HepG2 (cell line): ENCODE results near the gene TMEM81. TPM values are rescaled to one million over a fixed set of nuclear protein-coding genes. Genes with fewer than 3 reads are reported as not detected.

Experiments used
- ATAC-seq: fragments of 200-7000 bp; cut with Tn5 transposase; 3 replicates; pipeline ENCODE4 v1.9.1; 2020; ENCODE audit warnings: mild to moderate bottlenecking, moderate library complexity
- BruUV-seq: library from RNA; stranded (reverse); fragments of 400-500 nt; replicated peaks from 2 replicates; lab custom pipeline; 2021; lab: Mats Ljungman, UMichigan
- CTCF ChIA-PET: fragments of 300-600 bp; formaldehyde crosslinking; extraction: SDS; loops from one replicate; lab custom pipeline; 2021; ENCODE audit warnings: low total read pairs, inconsistent platforms, low intra/inter-chr PET ratio; lab: Yijun Ruan, JAX
- POLR2A ChIA-PET: fragments of 350-600 bp; sonication (Branson Sonifier 250); formaldehyde crosslinking; loops from one replicate; lab custom pipeline; 2020; ENCODE audit warnings: antibody characterized with exemption, inconsistent platforms; lab: Yijun Ruan, JAX
- DNase-seq: peaks from one replicate; pipeline ENCODE4 v3.0.0-alpha.2; 2015; ENCODE audit warnings: low spot score
- FAIRE-seq: peaks from 3 replicates; lab custom pipeline; 2011; peaks lifted over from hg19 to GRCh38; lab: Jason Lieb, UNC
- H2AFZ ChIP-seq: one replicate; pipeline ENCODE4 v1.6.1; 2011; ENCODE audit warnings: low read length, inconsistent platforms
- H3K27ac ChIP-seq: fragments of 300-600 bp; 3 replicates; pipeline ENCODE4 v1.8.0; 2011; ENCODE audit warnings: mixed run types, mild to moderate bottlenecking, mixed read lengths, low read length, inconsistent platforms; ENCODE audit not compliant: insufficient read depth; ENCODE audit errors: extremely low read length
- H3K27me3 ChIP-seq, 2 experiments: fragments of 200-600 bp in 1 of 2; 2 replicates in 1 of 2; 3 replicates in 1 of 2; pipeline versions ENCODE4 v1.6.0 to v1.8.0; 2011; ENCODE audit warnings: low read length in 2 of 2, mild to moderate bottlenecking in 2 of 2, moderate library complexity in 2 of 2, inconsistent platforms in 1 of 2; ENCODE audit not compliant: insufficient read depth in 2 of 2, control insufficient read depth in 1 of 2
- H3K36me3 ChIP-seq, 2 experiments: fragments of 200-600 bp in 1 of 2; replicated peaks in 1 of 2; 2 replicates in 1 of 2; 3 replicates in 1 of 2; pipeline versions ENCODE4 v1.5.1 to v1.8.0; 2011; ENCODE audit warnings: low read length in 2 of 2, inconsistent platforms in 1 of 2; ENCODE audit not compliant: insufficient read depth in 2 of 2, control insufficient read depth in 1 of 2
- H3K4me1 ChIP-seq: 2 replicates; pipeline ENCODE4 v1.5.1; 2012; ENCODE audit warnings: low read length, inconsistent platforms; ENCODE audit not compliant: insufficient read depth
- H3K4me2 ChIP-seq: 2 replicates; pipeline ENCODE4 v1.6.0; 2011; ENCODE audit warnings: low read depth, low read length, inconsistent platforms
- H3K4me3 ChIP-seq, 3 experiments: fragments of 200-600 bp in 1 of 3; sonication (generic), shearing (Covaris generic) in 1 of 3; replicated peaks in 1 of 3; 2 replicates each; pipeline ENCODE4 v1.5.1; 2011 to 2016; ENCODE audit warnings: low read length in 3 of 3, inconsistent platforms in 2 of 3, low read depth in 2 of 3, mild to moderate bottlenecking in 2 of 3, control low read depth in 1 of 3, mixed read lengths in 1 of 3; ENCODE audit not compliant: insufficient read depth in 1 of 3
- H3K79me2 ChIP-seq: one replicate; pipeline ENCODE4 v1.6.1; 2011; ENCODE audit warnings: low read length, inconsistent platforms; ENCODE audit not compliant: insufficient read depth
- H3K9ac ChIP-seq: 2 replicates; pipeline ENCODE4 v1.6.0; 2011; ENCODE audit warnings: mild to moderate bottlenecking, low read depth, low read length, inconsistent platforms; ENCODE audit not compliant: insufficient read depth
- H3K9me3 ChIP-seq: 2 replicates; pipeline ENCODE4 v1.5.1; 2012; ENCODE audit warnings: mild to moderate bottlenecking, low read length
- H4K20me1 ChIP-seq: 2 replicates; pipeline ENCODE4 v1.6.0; 2011; ENCODE audit warnings: inconsistent platforms, mild to moderate bottlenecking, low read length, moderate library complexity; ENCODE audit not compliant: insufficient read depth
- FOXO1 ChIP-seq: sonication (generic); formaldehyde crosslinking; IDR thresholded peaks from 2 replicates; pipeline ENCODE4 v1.4.0; 2020; ENCODE audit warnings: missing genetic modification reagents
- IRF1 ChIP-seq: sonication (generic); formaldehyde crosslinking; IDR thresholded peaks from 2 replicates; pipeline ENCODE4 v1.4.0; 2020; ENCODE audit warnings: low read depth, mild to moderate bottlenecking, missing genetic modification reagents
- PCBP1 ChIP-seq: fragments of 200-400 bp; formaldehyde crosslinking; IDR thresholded peaks from 2 replicates; pipeline ENCODE4 v1.6.1; 2017; ENCODE audit warnings: mild to moderate bottlenecking, low read depth, low read length, borderline replicate concordance
- RBAK ChIP-seq: sonication (generic); formaldehyde crosslinking; IDR thresholded peaks from 2 replicates; pipeline ENCODE4 v1.5.1; 2020; ENCODE audit warnings: mild to moderate bottlenecking, missing genetic modification reagents
- RFX1 ChIP-seq: fragments of 450-650 bp; IDR thresholded peaks from 2 replicates; pipeline ENCODE4 v1.6.1; 2017
- SIX4 ChIP-seq: sonication (generic); formaldehyde crosslinking; IDR thresholded peaks from 2 replicates; pipeline ENCODE4 v1.4.0; 2020; ENCODE audit warnings: missing genetic modification reagents
- SKI ChIP-seq: fragments of 450-650 bp; IDR thresholded peaks from one replicate; pipeline ENCODE4 v1.6.1; 2018; ENCODE audit warnings: mild to moderate bottlenecking; ENCODE audit not compliant: partially characterized antibody
- SMAD9 ChIP-seq: sonication (generic); formaldehyde crosslinking; IDR thresholded peaks from 2 replicates; pipeline ENCODE4 v1.5.1; 2020; ENCODE audit warnings: mild to moderate bottlenecking, missing genetic modification reagents
- ZNF234 ChIP-seq: sonication (generic); formaldehyde crosslinking; conservative IDR thresholded peaks from 2 replicates; pipeline ENCODE4 v1.5.1; 2020; ENCODE audit warnings: mild to moderate bottlenecking, missing genetic modification reagents
- ZNF251 ChIP-seq: sonication (generic); formaldehyde crosslinking; IDR thresholded peaks from 2 replicates; pipeline ENCODE4 v1.9.0; 2021; ENCODE audit warnings: mild to moderate bottlenecking, missing genetic modification reagents
- ZNF619 ChIP-seq: sonication (generic); formaldehyde crosslinking; IDR thresholded peaks from 2 replicates; pipeline ENCODE4 v1.4.0; 2020; ENCODE audit warnings: mild to moderate bottlenecking, missing genetic modification reagents
- ZSCAN30 ChIP-seq: sonication (generic); formaldehyde crosslinking; IDR thresholded peaks from 2 replicates; pipeline ENCODE4 v1.5.0; 2020; ENCODE audit warnings: mild to moderate bottlenecking, missing genetic modification reagents
- WGBS: methylation state at CpG from one replicate; pipeline ENCODE4 v1.1.6; 2017; ENCODE audit warnings: low lambda C conversion rate; 5-methylcytosine and 5-hydroxymethylcytosine counted together
- in situ Hi-C: cut with HindIII; loops from 2 replicates; pipeline ENCODE4 v1.10.0; 2017; ENCODE audit warnings: low pct_unique_long_range_greater_than_20kb; ENCODE audit not compliant: extremely low pct_ligation_motif_present
- intact Hi-C: fragments of 100-400 bp; cut with micrococcal nuclease; formaldehyde crosslinking; loops from one replicate; pipeline ENCODE4 v1.10.0; 2022; ENCODE audit not compliant: unreplicated experiment
- polyA plus RNA-seq, 8 experiments: library from polyadenylated mRNA; depleted of rRNA in 3 of 8; stranded (reverse) in 7 of 8; unstranded in 1 of 8; fragments of >200 nt; fragmentation: Illumina TruSeq in 4 of 8; extraction: Trizol in 4 of 8; gene quantifications; 2 replicates each; pipeline versions ENCODE4 v1.2.1 to v1.2.3, GENCODE V29; 2011 to 2016; ENCODE audit warnings: low read depth in 4 of 8, missing spikeins in 1 of 8, mixed read lengths in 1 of 8; ENCODE audit not compliant: insufficient read depth in 1 of 8
- total RNA-seq, 5 experiments: library from RNA; depleted of rRNA; stranded (reverse); fragments of >200 nt; fragmentation: Illumina TruSeq; extraction: Trizol; gene quantifications; 2 replicates each; pipeline ENCODE4 v1.2.3, GENCODE V29; 2016; ENCODE audit warnings: low read depth in 1 of 5

TMEM81 gene
- total and polyA plus RNA-seq, 2 of the 13 experiments (the other 11 are each of a cell fraction or from before 2014, with no cell fraction given): 1.1 TPM

- 0% methylated on average over 1 of the region's 9 CpGs for WGBS
- Histone ChIP-seq H3K36me3 (no peaks in the 10 kb centered on the region), H3K9ac (no peak overlapping the region), H3K79me2 (no peaks in the 10 kb centered on the region), H3K4me1 (no peaks in the 10 kb centered on the region), H3K4me3 (no peak overlapping the region), H3K4me2 (no peak overlapping the region), H3K27ac (no peak overlapping the region), H3K9me3 (no peaks in the 10 kb centered on the region), H2AFZ (no peak overlapping the region), H3K27me3 (peaks cover 3 to 32% of the 10 kb centered on the region in 2 experiments; a peak in 4 of 5 replicates), H4K20me1 (no peaks in the 10 kb centered on the region)
- BruUV-seq: no TSS peak
- no peak for FAIRE-seq
- DNase-seq: no peak
- TF ChIP-seq SIX4 (CRISPR knock-in tag) (no peak), ZSCAN30 (CRISPR knock-in tag) (no peak), ZNF234 (CRISPR knock-in tag) (no peak), ZNF251 (CRISPR knock-in tag) (no peak), RBAK (no peak), SMAD9 (CRISPR knock-in tag) (no peak), ZNF619 (CRISPR knock-in tag) (no peak)
- intact Hi-C loops: no loop called here
- ATAC-seq: no peak
- POLR2A ChIA-PET: no interaction called here
- CTCF ChIA-PET: no interaction called here
- in situ Hi-C loops: no loop called here
These were observed 35.9 kb downstream of the TMEM81 start for GRCh38 chr1:205048382-205048781.

GRCh38 chr1:205047764-205048231 is 36.5 kb downstream of the TMEM81 start:
- H3K79me2 ChIP-seq: no peaks in the 10 kb centered on the region
- peaks cover 3 to 28% of the 10 kb centered on the region in 2 experiments; a peak in 4 of 5 replicates for H3K27me3 ChIP-seq
- H2AFZ ChIP-seq: no peak overlapping the region
- BruUV-seq: no TSS peak
- no peaks in the 10 kb centered on the region for H3K36me3 ChIP-seq
- no peak overlapping the region for H3K4me2 ChIP-seq
- intact Hi-C loops (no loop called here), in situ Hi-C loops (no loop called here)
- H3K9me3 ChIP-seq: no peaks in the 10 kb centered on the region
- ChIA-PET CTCF (no interaction called here), POLR2A (no interaction called here)
- no peak overlapping the region for H3K27ac ChIP-seq
- FAIRE-seq (no peak), DNase-seq (no peak), ATAC-seq (no peak)
- no peak overlapping the region for H3K9ac ChIP-seq
- TF ChIP-seq FOXO1 (CRISPR knock-in tag) (no peak), SKI (no peak), RFX1 (no peak), IRF1 (CRISPR knock-in tag) (no peak), PCBP1 (no peak)
- no peaks in the 10 kb centered on the region for H4K20me1 ChIP-seq
- H3K4me1 ChIP-seq: no peaks in the 10 kb centered on the region
- H3K4me3 ChIP-seq: no peak overlapping the region
- whole genome bisulfite sequencing: 21% methylated on average over 5 of the region's 5 CpGs
